HG02852 (cell line): ENCODE data around the gene BTC.
"Not testable (repeated sequence)": the region's sequence is repeated elsewhere in the genome, so short reads cannot be mapped to it uniquely, and the experiment has no call there.

Experiments used
- ATAC-seq: cut with Tn5 transposase; IDR thresholded peaks from one replicate; pipeline ENCODE4 v1.9.1; 2021; ENCODE audit warnings: mild to moderate bottlenecking, moderate library complexity; ENCODE audit not compliant: unreplicated experiment

Gene BTC

DNA sequence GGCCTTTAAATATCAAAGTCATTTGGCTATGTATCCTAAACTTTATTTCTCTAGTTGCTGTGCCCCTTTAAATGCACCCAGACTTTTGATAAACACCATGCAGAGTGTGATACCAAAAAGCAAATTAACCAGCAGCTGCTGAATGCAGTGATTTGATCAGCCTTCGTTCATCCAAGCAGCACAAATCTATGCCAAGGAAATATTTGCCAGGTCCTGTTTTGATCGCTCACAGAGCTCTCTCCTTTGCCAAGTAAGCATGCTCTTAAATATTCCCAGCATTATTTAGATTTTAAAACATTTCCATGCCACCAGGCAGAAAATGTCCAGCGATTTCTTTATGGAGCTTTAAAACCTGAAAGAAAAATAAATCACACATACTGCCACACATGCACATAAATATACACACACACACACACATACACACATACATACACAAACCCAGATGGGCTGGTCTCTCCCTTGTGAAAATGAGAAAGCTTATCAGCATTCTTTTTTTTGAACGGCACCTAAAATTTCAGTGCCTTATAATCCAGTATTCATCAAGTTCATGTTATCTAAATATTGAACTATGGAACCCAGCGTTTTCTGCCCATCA is 35.7 kb downstream of the BTC start:
- ATAC-seq, result no peak

DNA sequence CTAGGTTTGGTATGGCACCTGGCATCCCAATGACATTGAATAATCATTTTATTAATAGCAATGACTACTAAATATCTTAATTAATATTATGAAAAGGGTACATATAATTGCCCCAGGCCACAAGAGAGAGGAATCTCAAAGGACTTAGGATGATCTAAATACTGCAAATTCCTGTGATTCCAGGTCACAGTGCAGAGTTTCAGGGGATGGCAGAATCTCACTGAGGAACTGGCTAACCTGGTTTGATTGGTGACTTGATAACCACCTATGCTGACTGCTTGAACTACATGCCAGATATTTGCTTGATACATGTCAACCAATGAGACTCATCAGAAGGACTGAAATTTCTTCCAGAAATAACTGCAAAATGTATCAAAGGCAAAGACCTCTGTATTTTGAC is 37.2 kb downstream of the BTC start:
- no peak for ATAC-seq

DNA sequence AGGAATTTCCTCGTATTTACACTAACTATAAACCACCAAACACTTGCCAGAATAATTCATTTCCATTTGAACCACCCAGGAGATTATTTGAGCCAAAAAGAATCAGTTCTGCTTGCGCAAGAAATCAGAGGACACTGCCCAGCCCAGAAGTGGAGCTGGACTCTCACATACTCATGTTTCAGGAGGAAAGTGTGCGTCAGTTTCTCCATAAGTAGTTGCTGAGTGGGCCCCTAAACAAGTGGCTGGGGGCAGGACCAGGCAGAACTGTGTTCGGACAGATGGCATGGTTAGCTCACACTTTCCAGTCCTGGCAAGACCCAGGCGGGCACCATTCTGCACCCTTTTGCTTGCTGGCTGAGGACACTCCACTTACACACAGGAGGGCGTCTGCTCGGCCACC is 38.8 kb downstream of the BTC start:
- no peak for ATAC-seq

DNA sequence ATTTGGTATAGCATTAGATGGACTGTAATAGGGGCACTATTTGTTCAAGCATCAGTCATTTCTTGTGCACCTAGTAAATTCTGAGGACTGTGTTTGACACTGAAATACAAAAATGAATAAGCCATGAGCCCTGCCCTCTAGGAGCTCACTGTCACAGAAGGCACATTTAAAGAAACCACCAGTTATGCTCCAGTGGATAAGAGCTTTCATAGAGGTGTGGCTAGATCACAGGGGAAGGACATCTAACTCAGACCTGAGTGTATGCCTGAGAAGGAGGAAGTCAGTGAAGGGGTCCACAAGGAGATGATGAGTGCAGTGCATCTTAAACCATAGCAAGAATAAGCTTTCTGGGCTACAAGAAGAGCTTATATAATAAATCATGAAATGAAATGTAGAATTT is 40.1 kb downstream of the BTC start:
- peak; percentile 93 for ATAC-seq

DNA sequence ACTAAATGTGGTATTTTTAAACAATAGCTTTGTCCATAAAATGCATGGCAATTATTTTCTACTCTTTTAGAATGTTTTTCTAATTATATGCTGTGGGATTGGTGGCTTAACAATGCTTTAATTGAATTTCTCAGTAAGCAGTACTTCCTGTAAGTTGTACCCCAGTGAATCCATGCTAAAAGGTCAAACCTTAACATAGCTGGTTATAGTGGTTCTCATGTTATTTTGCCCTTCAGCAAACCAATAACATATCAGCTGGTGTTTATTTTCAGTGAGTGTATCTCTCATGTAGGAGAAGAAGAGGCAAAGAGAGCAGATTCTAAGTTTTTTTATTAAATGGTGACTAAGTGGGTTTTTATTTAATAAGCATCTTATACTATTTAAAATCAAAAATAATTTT is 41.5 kb downstream of the BTC start:
- no peak for ATAC-seq

DNA sequence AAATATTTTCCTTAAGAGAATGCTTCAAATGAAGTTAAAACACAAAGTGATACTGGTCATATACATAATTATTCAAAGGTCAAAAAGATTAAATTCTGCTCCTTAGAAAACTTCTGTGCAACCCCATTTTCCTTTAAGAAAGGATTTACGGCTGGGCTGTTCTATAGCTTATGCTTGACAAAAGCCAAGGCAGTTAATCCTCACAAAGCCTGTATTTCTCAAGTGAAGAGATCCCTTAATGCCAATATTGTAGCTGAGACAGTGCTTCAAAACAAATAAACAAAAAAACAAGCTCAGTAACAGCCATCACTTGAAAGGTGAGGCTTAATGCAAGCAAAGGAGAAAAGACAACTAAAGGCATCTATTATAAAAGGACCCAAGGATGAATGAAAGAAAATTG is 42.5 kb downstream of the BTC start:
- ATAC-seq, result no peak

DNA sequence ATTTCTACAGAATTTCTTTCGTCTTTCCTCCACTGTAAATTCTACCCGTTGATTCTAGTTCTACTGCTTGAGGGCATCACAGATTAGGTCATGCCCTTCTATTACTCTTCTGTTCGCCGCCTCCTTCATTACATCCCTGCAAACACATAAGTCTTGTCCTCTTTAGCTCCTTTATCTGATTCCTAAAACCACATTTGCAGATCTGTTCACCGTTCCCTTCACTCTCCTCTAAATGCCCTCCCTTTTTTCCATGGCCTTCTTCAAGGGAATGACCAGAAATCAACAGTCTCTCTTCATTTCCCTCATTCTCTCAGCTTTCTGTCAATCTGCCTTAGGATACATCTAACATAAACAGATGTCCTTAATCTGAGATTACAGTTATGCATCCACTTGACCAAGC is 43.1 kb downstream of the BTC start:
- ATAC-seq, result no peak

DNA sequence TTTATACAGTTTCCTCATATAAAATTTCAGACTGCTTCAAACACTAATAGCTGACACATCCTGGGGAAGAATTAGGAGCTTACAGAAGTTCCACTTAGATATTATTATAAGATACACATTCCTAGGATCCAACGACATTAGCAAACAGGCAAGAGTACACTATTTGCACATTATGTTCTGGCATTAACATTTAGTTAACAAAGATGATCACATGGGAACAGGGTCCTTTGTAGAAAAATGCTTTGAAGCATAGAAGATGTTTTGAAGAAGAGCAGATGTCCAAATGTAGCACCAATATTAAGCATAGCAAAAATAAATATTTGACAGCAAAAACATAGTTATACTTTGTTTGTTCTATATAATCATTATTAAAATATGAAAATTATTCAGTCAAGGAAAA is 52.1 kb downstream of the BTC start:
- ATAC-seq, result no peak

DNA sequence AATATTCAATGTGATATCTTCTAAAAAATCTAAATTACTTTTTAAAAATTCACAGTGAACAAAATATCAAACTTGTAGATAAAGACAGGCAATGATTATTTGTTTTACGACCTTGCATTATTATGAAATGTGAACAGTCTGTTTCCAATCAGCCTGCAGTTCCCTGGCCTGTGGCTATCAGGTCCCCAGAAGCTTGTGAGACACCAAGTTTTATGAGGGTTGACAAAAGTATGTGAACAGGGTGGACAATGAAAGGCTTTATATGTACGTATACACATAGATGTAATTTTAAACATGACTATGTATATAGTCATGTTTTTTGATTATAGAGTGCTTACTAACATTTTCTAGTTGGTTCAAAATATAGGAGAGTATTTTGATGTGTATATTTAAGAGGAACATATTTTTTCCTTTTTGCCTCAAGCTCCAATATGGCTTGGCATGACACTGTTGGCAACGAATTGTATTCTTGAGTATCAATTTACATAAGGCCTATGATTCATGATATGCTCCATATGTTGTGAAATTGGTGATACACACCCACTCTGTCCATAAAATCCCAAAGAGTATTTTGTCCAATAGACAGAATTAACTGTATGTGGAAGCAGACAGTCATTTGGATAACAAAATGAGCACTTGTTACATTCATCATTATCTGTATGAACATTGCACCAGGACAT is 55.7 kb downstream of the BTC start:
- ATAC-seq, result no peak

DNA sequence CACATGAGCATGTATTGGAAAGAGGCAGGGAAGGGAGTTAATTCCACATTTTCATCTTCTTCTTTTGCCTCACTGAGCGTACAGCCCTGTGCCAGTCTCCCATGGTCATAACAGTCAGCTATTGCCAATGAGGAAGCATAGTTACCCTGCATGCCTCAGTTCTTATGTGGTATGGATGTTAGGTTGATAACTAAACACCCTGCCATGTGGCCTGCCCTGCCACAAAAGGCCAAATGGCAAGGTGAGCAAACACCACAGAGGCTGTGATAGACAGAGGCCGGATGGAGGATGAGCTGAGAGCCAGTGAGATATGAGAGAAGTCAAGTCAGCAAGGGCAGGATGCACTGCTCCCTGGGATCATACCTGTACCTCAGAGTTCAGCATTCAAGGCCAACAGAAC is 59.3 kb downstream of the BTC start:
- no peak for ATAC-seq

DNA sequence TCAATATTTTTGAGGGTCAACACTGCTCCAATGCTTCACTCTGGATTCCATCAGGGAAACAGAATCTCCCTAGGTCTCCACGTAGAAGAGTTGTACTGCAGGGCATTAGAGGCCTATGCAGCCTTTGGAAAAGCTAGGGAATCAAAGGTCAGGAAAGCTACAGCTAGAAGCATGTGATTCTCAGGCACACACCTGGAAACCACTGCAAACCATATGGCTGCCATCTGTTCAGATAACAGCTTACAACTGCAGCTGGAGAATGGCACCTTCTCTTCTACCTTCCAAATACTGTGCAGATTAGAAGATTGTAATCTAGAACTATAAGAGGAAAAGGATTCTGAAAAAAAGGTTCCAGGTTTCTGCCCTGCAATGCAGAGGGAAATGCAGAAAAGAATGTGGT is 60.6 kb downstream of the BTC start:
- no peak for ATAC-seq

DNA sequence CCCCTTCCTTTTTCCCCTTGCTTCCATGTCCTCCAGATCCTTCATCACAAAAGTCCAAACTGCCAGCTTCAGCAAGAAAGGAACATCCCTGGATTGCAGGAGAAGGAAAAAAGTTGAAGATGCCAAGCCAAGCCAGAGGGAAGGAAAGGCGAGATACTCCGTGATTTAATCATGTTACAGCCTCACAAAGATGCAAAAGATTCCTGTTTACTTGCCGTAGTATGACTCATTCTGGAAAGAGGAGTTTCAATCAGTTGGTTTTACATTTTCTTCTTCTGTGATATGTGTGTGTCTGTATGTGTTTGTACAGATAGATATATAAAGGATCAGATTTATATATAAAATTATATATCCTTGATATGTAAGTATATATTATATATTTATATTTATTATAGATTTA is 69.3 kb downstream of the BTC start:
- no peak for ATAC-seq

DNA sequence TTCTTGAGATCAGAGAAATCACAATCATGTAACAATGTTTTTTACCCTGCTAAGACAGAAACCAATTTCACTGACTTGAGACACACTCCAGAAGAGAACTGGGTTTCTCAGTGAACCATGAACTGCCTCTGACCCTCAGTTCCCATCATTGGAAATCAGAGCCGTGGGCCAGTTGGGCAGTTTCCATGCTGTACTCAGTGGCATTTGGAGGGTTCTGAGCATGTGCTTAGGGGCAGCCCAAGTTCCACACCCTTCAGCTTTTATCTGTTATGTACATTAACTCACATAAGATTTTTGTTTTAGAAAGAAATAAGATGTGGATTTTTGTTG is 77.9 kb downstream of the BTC start:
- no peak for ATAC-seq

DNA sequence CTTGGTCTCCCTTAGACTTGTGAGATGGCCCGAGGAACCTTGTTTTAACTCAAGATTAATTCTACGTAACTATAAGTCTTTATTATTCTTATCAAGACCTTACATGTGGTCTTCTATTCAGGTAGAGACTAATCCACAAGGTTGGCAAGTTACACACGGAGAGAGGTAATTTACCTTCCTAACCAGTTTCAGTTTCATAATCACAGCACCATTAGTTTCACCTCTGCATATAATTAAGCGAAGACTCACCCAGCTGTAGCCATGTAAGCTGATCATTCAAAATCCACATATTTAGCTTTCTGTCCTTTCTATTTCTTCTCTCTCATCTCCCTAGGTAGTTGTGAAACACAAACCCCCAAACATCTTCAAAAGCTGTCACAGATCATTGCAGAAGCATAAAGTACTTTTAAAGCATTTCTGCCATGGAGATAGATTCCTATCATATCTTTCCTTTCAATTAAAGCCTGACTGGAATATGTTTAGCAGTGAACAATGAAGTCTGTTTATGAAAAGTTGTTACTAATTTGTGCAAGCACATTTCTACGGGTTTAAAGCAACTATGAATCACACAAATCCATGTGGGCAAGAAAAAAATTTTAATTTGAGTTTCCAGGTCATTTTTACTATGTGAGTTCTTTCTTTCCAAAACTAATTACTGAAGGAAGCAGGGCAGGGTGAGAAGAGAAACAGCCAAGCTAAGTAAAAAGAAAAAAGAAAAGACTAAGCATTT is 78.5 kb downstream of the BTC start:
- no peak for ATAC-seq

DNA sequence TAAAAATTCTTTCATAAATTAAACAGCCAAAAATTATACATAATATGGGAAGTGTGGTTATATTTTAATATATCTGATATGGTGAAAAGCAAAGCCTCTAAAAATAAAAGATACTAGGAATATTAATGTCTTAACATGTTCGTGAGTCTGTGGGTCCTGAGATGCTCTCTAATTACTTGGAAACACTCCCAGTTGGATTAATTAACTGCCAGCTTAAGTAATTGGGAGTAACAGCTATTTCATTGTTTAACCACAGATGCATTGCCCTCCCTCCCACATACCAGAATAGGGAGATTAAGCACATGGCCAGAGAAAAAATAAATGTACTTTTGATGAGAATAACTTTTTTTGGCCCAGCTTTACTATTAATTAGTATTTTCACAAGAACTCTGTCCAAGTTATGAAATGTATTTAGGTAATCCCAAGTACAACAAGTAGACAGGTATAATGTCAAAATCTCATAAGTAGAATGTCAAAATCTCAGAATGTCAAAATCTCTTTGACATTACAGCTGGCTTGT is 79.7 kb downstream of the BTC start:
- ATAC-seq, result no peak

DNA sequence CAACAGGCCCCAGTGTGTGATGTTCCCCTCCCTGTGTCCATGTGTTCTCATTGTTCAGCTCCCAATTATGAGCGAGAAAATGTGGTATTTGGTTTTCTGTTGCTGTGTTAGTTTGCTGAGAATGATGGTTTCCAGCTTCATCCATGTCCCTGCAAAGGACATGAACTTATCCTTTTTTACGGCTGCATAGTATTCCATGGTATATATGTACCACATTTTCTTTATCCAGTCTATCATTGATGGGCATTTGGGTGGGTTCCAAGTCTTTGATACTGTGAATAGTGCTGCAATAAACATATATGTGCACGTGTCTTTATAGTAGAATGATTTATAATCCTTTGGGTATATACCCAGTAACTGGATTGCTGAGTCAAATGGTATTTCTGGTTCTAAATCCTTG is 86.2 kb downstream of the BTC start:
- ATAC-seq, result not testable (repeated sequence)
